Astrocyte (in vitro differentiated cells and primary cell): ENCODE data around the gene RPL28. TPM values are rescaled to one million over a fixed set of nuclear protein-coding genes. Genes with fewer than 3 reads are reported as not detected.

Experiments used
- DNase-seq: peaks from one replicate; pipeline ENCODE4 v3.0.0-alpha.2; 2010; ENCODE audit warnings: low read depth
- FAIRE-seq: peaks from 2 replicates; lab custom pipeline; 2011; peaks lifted over from hg19 to GRCh38; lab: Jason Lieb, UNC
- H2AFZ ChIP-seq: 2 replicates; pipeline ENCODE4 v1.6.0; 2012; ENCODE audit warnings: low read depth, low read length, inconsistent platforms
- H3K27ac ChIP-seq: 2 replicates; pipeline ENCODE4 v1.5.1; 2011; ENCODE audit warnings: low read depth, low read length, inconsistent platforms
- H3K27me3 ChIP-seq: 2 replicates; pipeline ENCODE4 v1.6.0; 2011; ENCODE audit warnings: low read length, inconsistent platforms; ENCODE audit not compliant: insufficient read depth
- H3K36me3 ChIP-seq: 2 replicates; pipeline ENCODE4 v1.5.1; 2011; ENCODE audit warnings: low read length, inconsistent platforms; ENCODE audit not compliant: insufficient read depth
- H3K4me1 ChIP-seq: 2 replicates; pipeline ENCODE4 v1.5.1; 2011; ENCODE audit warnings: low read length, inconsistent platforms; ENCODE audit not compliant: insufficient read depth
- H3K4me2 ChIP-seq: 2 replicates; pipeline ENCODE4 v1.6.0; 2012; ENCODE audit warnings: low read length, inconsistent platforms
- H3K4me3 ChIP-seq: 2 replicates; pipeline ENCODE4 v1.5.1; 2011; ENCODE audit warnings: low read depth, mild to moderate bottlenecking, low read length, inconsistent platforms; ENCODE audit not compliant: insufficient read depth
- H3K79me2 ChIP-seq: 2 replicates; pipeline ENCODE4 v1.6.0; 2012; ENCODE audit warnings: mild to moderate bottlenecking, low read length, inconsistent platforms; ENCODE audit not compliant: insufficient read depth
- H3K9ac ChIP-seq: 2 replicates; pipeline ENCODE4 v1.6.0; 2012; ENCODE audit warnings: mild to moderate bottlenecking, low read length, inconsistent platforms
- H3K9me3 ChIP-seq: 2 replicates; pipeline ENCODE4 v1.5.1; 2012; ENCODE audit warnings: low read depth, mild to moderate bottlenecking, low read length, inconsistent platforms; ENCODE audit not compliant: insufficient read depth
- H4K20me1 ChIP-seq: 2 replicates; pipeline ENCODE4 v1.6.0; 2012; ENCODE audit warnings: low read length, inconsistent platforms; ENCODE audit not compliant: insufficient read depth
- H3K27ac Mint-ChIP-seq: one replicate; pipeline ENCODE4 v1.8.0; 2021; ENCODE audit warnings: mild to moderate bottlenecking, mixed read lengths; ENCODE audit not compliant: unreplicated experiment
- H3K27me3 Mint-ChIP-seq: one replicate; pipeline ENCODE4 v1.8.0; 2021; ENCODE audit warnings: low read depth, mixed read lengths; ENCODE audit not compliant: unreplicated experiment
- H3K36me3 Mint-ChIP-seq: one replicate; pipeline ENCODE4 v1.8.0; 2021; ENCODE audit warnings: low read depth, mixed read lengths; ENCODE audit not compliant: unreplicated experiment
- H3K4me1 Mint-ChIP-seq: one replicate; pipeline ENCODE4 v1.8.0; 2021; ENCODE audit warnings: low read depth, mixed read lengths; ENCODE audit not compliant: unreplicated experiment
- H3K4me3 Mint-ChIP-seq: one replicate; pipeline ENCODE4 v1.8.0; 2021; ENCODE audit warnings: mild to moderate bottlenecking, moderate library complexity, mixed read lengths; ENCODE audit not compliant: unreplicated experiment
- H3K9me3 Mint-ChIP-seq: one replicate; pipeline ENCODE4 v1.8.0; 2021; ENCODE audit warnings: mild to moderate bottlenecking, mixed read lengths; ENCODE audit not compliant: unreplicated experiment
- EZH2 ChIP-seq: IDR thresholded peaks from 2 replicates; pipeline ENCODE4 v1.6.1; 2012; ENCODE audit warnings: mild to moderate bottlenecking, low read length, inconsistent platforms; ENCODE audit not compliant: insufficient read depth
- total RNA-seq: library from RNA; stranded (reverse); gene quantifications from 2 replicates; pipeline ENCODE4 v1.2.1, GENCODE V29; 2021
- TF ChIP-seq, protein P1 (sequence below): IDR thresholded peaks from 2 replicates; pipeline ENCODE4 v1.5.1; 2011; ENCODE audit warnings: low read depth, mild to moderate bottlenecking, inconsistent platforms, low read length, moderate library complexity; ENCODE audit not compliant: insufficient read depth

RPL28 gene
- total RNA-seq, 1 donor from 2014 or later: 2,072 TPM

GRCh38 chr19:55355213-55355821 is 30.4 kb upstream of the RPL28 start:
- Histone ChIP-seq H3K4me2 (no peak overlapping the region), H3K9ac (no peak overlapping the region), H3K4me1 (peaks cover 10% of the 10 kb centered on the region), H3K79me2 (no peaks in the 10 kb centered on the region), H3K27me3 (peaks cover 17% of the 10 kb centered on the region), H3K9me3 (no peaks in the 10 kb centered on the region), H3K36me3 (no peaks in the 10 kb centered on the region), H3K27ac (no peak overlapping the region), H3K4me3 (no peak overlapping the region), H2AFZ (no peak overlapping the region), H4K20me1 (peaks cover 11% of the 10 kb centered on the region)
- no peak for DNase-seq
- Mint-ChIP-seq H3K27ac (no peak overlapping the region), H3K4me3 (no peak overlapping the region), H3K9me3 (peaks cover 6% of the 10 kb centered on the region), H3K27me3 (peaks cover 65% of the 10 kb centered on the region), H3K4me1 (no peaks in the 10 kb centered on the region), H3K36me3 (peaks cover 4% of the 10 kb centered on the region)
- TF ChIP-seq EZH2: peak; percentile 26
- TF ChIP-seq, protein P1, sequence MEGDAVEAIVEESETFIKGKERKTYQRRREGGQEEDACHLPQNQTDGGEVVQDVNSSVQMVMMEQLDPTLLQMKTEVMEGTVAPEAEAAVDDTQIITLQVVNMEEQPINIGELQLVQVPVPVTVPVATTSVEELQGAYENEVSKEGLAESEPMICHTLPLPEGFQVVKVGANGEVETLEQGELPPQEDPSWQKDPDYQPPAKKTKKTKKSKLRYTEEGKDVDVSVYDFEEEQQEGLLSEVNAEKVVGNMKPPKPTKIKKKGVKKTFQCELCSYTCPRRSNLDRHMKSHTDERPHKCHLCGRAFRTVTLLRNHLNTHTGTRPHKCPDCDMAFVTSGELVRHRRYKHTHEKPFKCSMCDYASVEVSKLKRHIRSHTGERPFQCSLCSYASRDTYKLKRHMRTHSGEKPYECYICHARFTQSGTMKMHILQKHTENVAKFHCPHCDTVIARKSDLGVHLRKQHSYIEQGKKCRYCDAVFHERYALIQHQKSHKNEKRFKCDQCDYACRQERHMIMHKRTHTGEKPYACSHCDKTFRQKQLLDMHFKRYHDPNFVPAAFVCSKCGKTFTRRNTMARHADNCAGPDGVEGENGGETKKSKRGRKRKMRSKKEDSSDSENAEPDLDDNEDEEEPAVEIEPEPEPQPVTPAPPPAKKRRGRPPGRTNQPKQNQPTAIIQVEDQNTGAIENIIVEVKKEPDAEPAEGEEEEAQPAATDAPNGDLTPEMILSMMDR: no peak
- no peak for FAIRE-seq

GRCh38 chr19:55358493-55358892 is 27.2 kb upstream of the RPL28 start:
- H4K20me1 ChIP-seq: peaks cover 6% of the 10 kb centered on the region
- no peak overlapping the region for H2AFZ ChIP-seq
- Mint-ChIP-seq H3K36me3 (no peaks in the 10 kb centered on the region), H3K4me1 (peaks cover under 1% of the 10 kb centered on the region), H3K4me3 (no peak overlapping the region), H3K27me3 (peaks cover 35% of the 10 kb centered on the region), H3K9me3 (peaks cover 3% of the 10 kb centered on the region), H3K27ac (no peak overlapping the region)
- TF ChIP-seq, protein P1: no peak
- H3K27me3 ChIP-seq: peaks cover 6% of the 10 kb centered on the region
- no peak overlapping the region for H3K4me2 ChIP-seq
- H3K9me3 ChIP-seq: no peaks in the 10 kb centered on the region
- H3K4me1 ChIP-seq: peaks cover 6% of the 10 kb centered on the region
- DNase-seq (no peak), FAIRE-seq (no peak)
- no peaks in the 10 kb centered on the region for H3K79me2 ChIP-seq
- H3K9ac ChIP-seq: no peak overlapping the region
- H3K36me3 ChIP-seq: no peaks in the 10 kb centered on the region
- no peak overlapping the region for H3K27ac ChIP-seq
- H3K4me3 ChIP-seq: no peak overlapping the region
